GM12878 (cell line): ENCODE results near the gene MYL12A. TPM values are rescaled to one million over a fixed set of nuclear protein-coding genes. Genes with fewer than 3 reads are reported as not detected.

ENCODE experiments used
- ATAC-seq: fragments of 200-7000 bp; cut with Tn5 transposase; 3 replicates; pipeline ENCODE4 v1.9.1; 2020; ENCODE audit warnings: mild to moderate bottlenecking, moderate library complexity
- BruUV-seq: library from RNA; stranded (reverse); fragments of 400-500 nt; replicated peaks from 2 replicates; lab custom pipeline; 2021; lab: Mats Ljungman, UMichigan
- CTCF ChIA-PET: fragments of 300-600 bp; sonication (Branson Sonifier 250); formaldehyde crosslinking; extraction: SDS; loops from one replicate; lab custom pipeline; 2021; ENCODE audit warnings: inconsistent platforms; lab: Yijun Ruan, JAX
- POLR2A ChIA-PET: fragments of 350-600 bp; formaldehyde crosslinking; extraction: SDS; loops from one replicate; lab custom pipeline; 2021; ENCODE audit warnings: inconsistent platforms; lab: Charles Lee
- RAD21 ChIA-PET: fragments of 300-600 bp; sonication (Branson Sonifier 250); formaldehyde crosslinking; loops from one replicate; lab custom pipeline; 2023; ENCODE audit warnings: antibody characterized with exemption; ENCODE audit not compliant: unreplicated experiment; lab: Charles Lee
- SMC1A ChIA-PET: fragments of 300-600 bp; sonication (Branson Sonifier 250); formaldehyde crosslinking; loops from one replicate; lab custom pipeline; 2023; ENCODE audit not compliant: unreplicated experiment, uncharacterized antibody; lab: Charles Lee
- DNase-seq: peaks from one replicate; pipeline ENCODE4 v3.0.0-alpha.2; 2011; ENCODE audit warnings: low read depth, low spot score
- FAIRE-seq: peaks from 3 replicates; lab custom pipeline; 2011; peaks lifted over from hg19 to GRCh38; lab: Jason Lieb, UNC
- H2AFZ ChIP-seq: 2 replicates; pipeline ENCODE4 v1.6.0; 2011; ENCODE audit warnings: low read depth, low read length, control low read depth; ENCODE audit not compliant: control insufficient read depth
- H3K27ac ChIP-seq: 2 replicates; pipeline ENCODE4 v1.5.1; 2011; ENCODE audit warnings: control low read depth; ENCODE audit not compliant: control insufficient read depth, insufficient read depth
- H3K27me3 ChIP-seq, 2 experiments: replicated peaks in 1 of 2; 2 replicates each; pipeline versions ENCODE4 v1.6.0 to v1.6.1; 2011; ENCODE audit warnings: low read length in 1 of 2; ENCODE audit not compliant: control insufficient read depth in 2 of 2, insufficient read depth in 2 of 2
- H3K36me3 ChIP-seq, 2 experiments: 2 replicates each; pipeline ENCODE4 v1.5.1; 2011; ENCODE audit warnings: low read length in 1 of 2; ENCODE audit not compliant: control insufficient read depth in 2 of 2, insufficient read depth in 2 of 2
- H3K4me1 ChIP-seq: 2 replicates; pipeline ENCODE4 v1.6.1; 2011; ENCODE audit warnings: mild to moderate bottlenecking, low read length, moderate library complexity, mixed read lengths; ENCODE audit not compliant: control insufficient read depth, insufficient read depth
- H3K4me2 ChIP-seq: 2 replicates; pipeline ENCODE4 v1.6.0; 2011; ENCODE audit warnings: control low read depth; ENCODE audit not compliant: control insufficient read depth, insufficient read depth
- H3K4me3 ChIP-seq: fragments of 200-600 bp; sonication (generic); 2 replicates; pipeline ENCODE4 v1.5.1; 2016
- H3K79me2 ChIP-seq: 2 replicates; pipeline ENCODE4 v1.6.0; 2011; ENCODE audit warnings: low read length; ENCODE audit not compliant: control insufficient read depth, insufficient read depth
- H3K9ac ChIP-seq: 2 replicates; pipeline ENCODE4 v1.8.0; 2011; ENCODE audit warnings: low read length, control low read depth, mixed read lengths; ENCODE audit not compliant: control insufficient read depth, insufficient read depth
- H3K9me3 ChIP-seq: replicated peaks from 3 replicates; pipeline ENCODE4 v1.5.1; 2011; ENCODE audit warnings: mild to moderate bottlenecking, low read length; ENCODE audit not compliant: control insufficient read depth, insufficient read depth
- H4K20me1 ChIP-seq: 2 replicates; pipeline ENCODE4 v1.6.0; 2011; ENCODE audit not compliant: control insufficient read depth, insufficient read depth
- BCL3 ChIP-seq: IDR thresholded peaks from 2 replicates; pipeline ENCODE4 v1.6.1; 2011; ENCODE audit warnings: borderline replicate concordance, low read depth, mild to moderate bottlenecking, moderate library complexity, low read length; ENCODE audit not compliant: insufficient read depth, poor library complexity, severe bottlenecking
- HSF1 ChIP-seq: fragments of 150-350 bp; IDR thresholded peaks from 2 replicates; pipeline ENCODE4 v1.6.1; 2014; ENCODE audit warnings: mild to moderate bottlenecking, low read depth, low read length
- STAT1 ChIP-seq: fragments of 450-650 bp; conservative IDR thresholded peaks from 2 replicates; pipeline ENCODE4 v1.6.1; 2014; ENCODE audit warnings: antibody characterized with exemption, mild to moderate bottlenecking
- ZNF24 ChIP-seq: fragments of 450-650 bp; IDR thresholded peaks from 2 replicates; pipeline ENCODE4 v1.6.1; 2017; ENCODE audit warnings: antibody characterized with exemption, mild to moderate bottlenecking
- WGBS: methylation state at CpG from one replicate; pipeline ENCODE4 v1.1.6; 2016; ENCODE audit warnings: low lambda C conversion rate; ENCODE audit not compliant: insufficient replicate concordance, insufficient coverage; ENCODE audit errors: missing lambda C conversion rate; 5-methylcytosine and 5-hydroxymethylcytosine counted together
- in situ Hi-C: fragments of 300-500 bp; cut with MboI; formaldehyde crosslinking; loops from 9 replicates; pipeline ENCODE4 v1.14.3; 2018; ENCODE audit warnings: mixed read lengths
- intact Hi-C: fragments of 100-400 bp; cut with micrococcal nuclease; formaldehyde crosslinking; loops from one replicate; pipeline ENCODE4 v1.14.2; 2022; ENCODE audit not compliant: unreplicated experiment
- polyA plus RNA-seq, 11 experiments: library from polyadenylated mRNA; depleted of rRNA in 4 of 11; unstranded in 6 of 11; stranded (reverse) in 5 of 11; fragments of >200 nt; fragmentation: Nextera tagmentation in 4 of 11; fragmentation: Illumina TruSeq in 1 of 11; extraction: Ambion mirVana in 4 of 11; extraction: Trizol in 1 of 11; gene quantifications; 1 replicate in 1 of 11; 2 replicates in 10 of 11; pipeline versions ENCODE4 v1.2.1 to v1.2.3, GENCODE V29; 2011 to 2016; ENCODE audit warnings: inconsistent platforms in 2 of 11, missing spikeins in 2 of 11, low read depth in 1 of 11
- total RNA-seq, 4 experiments: library from RNA; depleted of rRNA in 3 of 4; stranded (reverse); fragments of >200 nt in 3 of 4; fragmentation: Illumina TruSeq in 1 of 4; extraction: Trizol in 1 of 4; gene quantifications; 2 replicates each; pipeline versions ENCODE4 v1.2.1 to v1.2.3, GENCODE V29; 2013 to 2021

MYL12A gene
- total and polyA plus RNA-seq, 10 of the 15 experiments (the other 5 are each of a cell fraction or from before 2014, with no cell fraction given), result 488 to 1,663 (median 924) TPM

GRCh38 chr18:3234457-3234856, 13.1 kb upstream of the MYL12A start (continued):
- no peak for TF ChIP-seq HSF1
- TF ChIP-seq BCL3, result no peak

- FAIRE-seq, result no peak
- WGBS, result 66% methylated on average over 2 of the region's 2 CpGs
These were observed 11.8 kb upstream of the MYL12A start for GRCh38 chr18:3235846-3236245.

More at GRCh38 chr18:3235846-3236245, 11.8 kb upstream of the MYL12A start:
- H4K20me1 ChIP-seq, result no peaks in the 10 kb centered on the region
- H3K27ac ChIP-seq, result no peak overlapping the region
- H3K36me3 ChIP-seq, result no peaks in the 10 kb centered on the region
- no peaks in the 10 kb centered on the region for H3K27me3 ChIP-seq
- no peak overlapping the region for H3K9ac ChIP-seq
- no peak for ATAC-seq
- ChIA-PET POLR2A (no interaction called here), CTCF (no interaction called here), RAD21 (no interaction called here), SMC1A (interaction anchor here (1.3 kb wide), 1 partner anchor 15 kb away, joined by 5 read pairs; no protein-coding TSS in a partner anchor)
- in situ Hi-C loops (no loop called here), intact Hi-C loops (no loop called here)
- no peak overlapping the region for H3K4me2 ChIP-seq
- TF ChIP-seq ZNF24, result no peak
- no peak for TF ChIP-seq STAT1
- no peaks in the 10 kb centered on the region for H3K79me2 ChIP-seq
- no peaks in the 10 kb centered on the region; the same call in 2 of the 3 replicates for H3K9me3 ChIP-seq
- no TSS peak for BruUV-seq
- no peak overlapping the region for H3K4me3 ChIP-seq
- DNase-seq, result no peak
- no peak overlapping the region for H2AFZ ChIP-seq
- no peaks in the 10 kb centered on the region for H3K4me1 ChIP-seq
